Neural cell (in vitro differentiated cells): ENCODE measurements around the gene NHERF1. TPM values are rescaled to one million over a fixed set of nuclear protein-coding genes. Genes with fewer than 3 reads are reported as not detected.

ENCODE experiments used
- H2AFZ ChIP-seq: fragments of 200-600, 300-800 bp; sonication (generic), shearing (Covaris generic); 2 replicates; pipeline ENCODE4 v1.6.0; 2014; ENCODE audit warnings: low read depth, mild to moderate bottlenecking, antibody characterized with exemption, low read length, moderate library complexity
- H3F3A ChIP-seq: fragments of 200-600 bp; shearing (Covaris generic); 2 replicates; pipeline ENCODE4 v1.6.1; 2016; ENCODE audit warnings: mild to moderate bottlenecking, moderate library complexity, mixed read lengths, antibody characterized with exemption, low read length; ENCODE audit not compliant: insufficient read depth, poor library complexity, severe bottlenecking
- H3K27ac ChIP-seq: fragments of 200-600, 300-800 bp; sonication (generic), shearing (Covaris generic); 2 replicates; pipeline ENCODE4 v1.5.1; 2014; ENCODE audit warnings: mild to moderate bottlenecking, low read length, moderate library complexity
- H3K27me3 ChIP-seq: fragments of 300-800, 200-600 bp; sonication (generic), shearing (Covaris generic); 2 replicates; pipeline ENCODE4 v1.6.0; 2014; ENCODE audit warnings: mild to moderate bottlenecking, low read depth, low read length, moderate library complexity; ENCODE audit not compliant: insufficient read depth
- H3K36me3 ChIP-seq: fragments of 300-800, 200-600 bp; sonication (generic), shearing (Covaris generic); 2 replicates; pipeline ENCODE4 v1.5.1; 2014; ENCODE audit warnings: mild to moderate bottlenecking, antibody characterized with exemption, low read length, moderate library complexity; ENCODE audit not compliant: insufficient read depth
- H3K4me2 ChIP-seq: fragments of 300-800, 200-600 bp; sonication (generic), shearing (Covaris generic); 2 replicates; pipeline ENCODE4 v1.6.0; 2014; ENCODE audit warnings: mild to moderate bottlenecking, low read length
- H3K4me3 ChIP-seq: fragments of 300-800, 200-600 bp; sonication (generic), shearing (Covaris generic); 2 replicates; pipeline ENCODE4 v1.5.1; 2014; ENCODE audit warnings: mild to moderate bottlenecking, low read length, moderate library complexity
- H3K79me2 ChIP-seq: fragments of 200-600 bp; shearing (Covaris generic); replicated peaks from 2 replicates; pipeline ENCODE4 v1.6.0; 2014; ENCODE audit warnings: mild to moderate bottlenecking, low read length, moderate library complexity; ENCODE audit not compliant: insufficient read depth
- H3K9ac ChIP-seq: fragments of 300-800, 200-600 bp; sonication (generic), shearing (Covaris generic); 2 replicates; pipeline ENCODE4 v1.6.1; 2016; ENCODE audit warnings: mild to moderate bottlenecking, low read length, mixed read lengths
- H3K9me2 ChIP-seq: fragments of 200-600 bp; shearing (Covaris generic); 2 replicates; pipeline ENCODE4 v1.6.1; 2016; ENCODE audit warnings: mild to moderate bottlenecking, low read length, mixed read lengths; ENCODE audit not compliant: insufficient read depth
- H3K9me3 ChIP-seq: fragments of 200-600, 300-800 bp; sonication (generic), shearing (Covaris generic); 2 replicates; pipeline ENCODE4 v1.6.1; 2016; ENCODE audit warnings: mild to moderate bottlenecking, mixed run types, low read length, moderate library complexity, mixed read lengths
- H4K20me1 ChIP-seq: fragments of 200-600 bp; shearing (Covaris generic); 2 replicates; pipeline ENCODE4 v1.6.1; 2016; ENCODE audit warnings: mild to moderate bottlenecking, mixed run types; ENCODE audit not compliant: insufficient read depth
- CTCF ChIP-seq: fragments of 450-650 bp; IDR thresholded peaks from 2 replicates; pipeline ENCODE4 v1.5.1; 2014; ENCODE audit warnings: antibody characterized with exemption, mild to moderate bottlenecking, moderate library complexity; ENCODE audit not compliant: poor library complexity, severe bottlenecking
- EP300 ChIP-seq: fragments of 450-650 bp; conservative IDR thresholded peaks from 2 replicates; pipeline ENCODE4 v1.6.1; 2014; ENCODE audit warnings: antibody characterized with exemption, mild to moderate bottlenecking, moderate library complexity; ENCODE audit not compliant: poor library complexity, severe bottlenecking
- EZH2 ChIP-seq: fragments of 200-600, 300-800 bp; shearing (Covaris generic), sonication (generic); IDR thresholded peaks from 2 replicates; pipeline ENCODE4 v1.6.1; 2014; ENCODE audit warnings: antibody characterized with exemption, low read length, borderline replicate concordance, mild to moderate bottlenecking; ENCODE audit not compliant: insufficient read depth, poor library complexity, severe bottlenecking
- MXI1 ChIP-seq: fragments of 450-650 bp; conservative IDR thresholded peaks from 2 replicates; pipeline ENCODE4 v1.6.1; 2014; ENCODE audit warnings: antibody characterized with exemption, mild to moderate bottlenecking; ENCODE audit not compliant: poor library complexity, severe bottlenecking
- POLR2AphosphoS5 ChIP-seq: IDR thresholded peaks from 2 replicates; pipeline ENCODE4 v1.6.1; 2012
- RAD21 ChIP-seq: fragments of 450-650 bp; conservative IDR thresholded peaks from 2 replicates; pipeline ENCODE4 v1.6.1; 2014; ENCODE audit warnings: antibody characterized with exemption, mild to moderate bottlenecking, moderate library complexity
- REST ChIP-seq: IDR thresholded peaks from 2 replicates; pipeline ENCODE4 v1.6.1; 2012; ENCODE audit warnings: borderline replicate concordance
- SMC3 ChIP-seq: fragments of 450-650 bp; conservative IDR thresholded peaks from 2 replicates; pipeline ENCODE4 v1.6.1; 2014; ENCODE audit warnings: antibody characterized with exemption, mild to moderate bottlenecking, moderate library complexity; ENCODE audit not compliant: poor library complexity
- TAF1 ChIP-seq: IDR thresholded peaks from 2 replicates; pipeline ENCODE4 v1.6.1; 2012; ENCODE audit warnings: low read depth
- polyA plus RNA-seq: library from polyadenylated mRNA; depleted of rRNA; stranded (reverse); fragments of >200 nt; gene quantifications from 2 replicates; pipeline ENCODE4 v1.2.3, GENCODE V29; 2014

The NHERF1 gene
- polyA plus RNA-seq, 1 donor from 2014 or later = 0.51 TPM

- Histone ChIP-seq H4K20me1 (no peaks in the 10 kb centered on the region), H3K4me2 (no peak overlapping the region), H3K9me3 (no peaks in the 10 kb centered on the region), H2AFZ (no peak overlapping the region), H3K36me3 (no peaks in the 10 kb centered on the region), H3K9ac (no peak overlapping the region), H3K27ac (no peak overlapping the region), H3K4me3 (peak overlapping the region; percentile 68), H3K79me2 (no peaks in the 10 kb centered on the region), H3K27me3 (peaks cover 25% of the 10 kb centered on the region), H3F3A (no peaks in the 10 kb centered on the region), H3K9me2 (no peaks in the 10 kb centered on the region)
- TF ChIP-seq CTCF (peak; percentile 5), REST (no peak)
Observed at GRCh38 chr17:74749279-74750038, 1.0 kb downstream of the NHERF1 start.

GRCh38 chr17:74750039-74750326 lies 1.6 kb downstream of the NHERF1 start:
- H4K20me1 ChIP-seq = no peaks in the 10 kb centered on the region
- H3K4me2 ChIP-seq = no peak overlapping the region
- H3K9ac ChIP-seq = no peak overlapping the region
- H3K9me2 ChIP-seq = no peaks in the 10 kb centered on the region
- H3K9me3 ChIP-seq = no peaks in the 10 kb centered on the region
- TF ChIP-seq REST (no peak), POLR2AphosphoS5 (no peak), EP300 (no peak), MXI1 (no peak), TAF1 (no peak), EZH2 (no peak), RAD21 (no peak), CTCF (no peak), SMC3 (no peak)
- H3K79me2 ChIP-seq = no peaks in the 10 kb centered on the region
- no peak overlapping the region for H3K4me3 ChIP-seq
- no peaks in the 10 kb centered on the region for H3K36me3 ChIP-seq
- H3K27me3 ChIP-seq = peaks cover 25% of the 10 kb centered on the region
- no peak overlapping the region for H2AFZ ChIP-seq
- H3K27ac ChIP-seq = no peak overlapping the region
- no peaks in the 10 kb centered on the region for H3F3A ChIP-seq
